HEK293 (cell line): ENCODE measurements around the gene ZNF280D.

ENCODE experiments used
- CTCF ChIA-PET: fragments of 350-600 bp; formaldehyde crosslinking; extraction: SDS; loops from one replicate; lab custom pipeline; 2021; ENCODE audit warnings: antibody characterized with exemption; lab: Yijun Ruan, JAX
- POLR2A ChIA-PET: fragments of 300-600 bp; formaldehyde crosslinking; extraction: SDS; loops from one replicate; lab custom pipeline; 2020; ENCODE audit warnings: antibody characterized with exemption, inconsistent platforms; lab: Yijun Ruan, JAX
- H3K27ac ChIP-seq: fragments of 200-500 bp; sonication (Bioruptor generic); 2 replicates; pipeline ENCODE4 v1.5.1; 2014; ENCODE audit warnings: low read depth, low read length, control low read depth, inconsistent platforms; ENCODE audit errors: extremely low read depth
- H3K36me3 ChIP-seq, 2 experiments: fragments of 200-500 bp in 1 of 2; sonication (Bioruptor generic) in 1 of 2; 1 replicate in 1 of 2; 2 replicates in 1 of 2; pipeline ENCODE4 v1.5.1; 2014 to 2017; ENCODE audit warnings: inconsistent platforms in 2 of 2, low read length in 2 of 2; ENCODE audit not compliant: control insufficient read depth in 2 of 2, insufficient read depth in 1 of 2
- H3K4me1 ChIP-seq: fragments of 200-500 bp; sonication (Bioruptor generic); 2 replicates; pipeline ENCODE4 v1.5.1; 2014; ENCODE audit warnings: mild to moderate bottlenecking, low read length, inconsistent platforms; ENCODE audit not compliant: control insufficient read depth, insufficient read depth
- H3K4me3 ChIP-seq: 2 replicates; pipeline ENCODE4 v1.5.1; 2011; ENCODE audit warnings: low read depth, mild to moderate bottlenecking, control low read depth, low read length, moderate library complexity
- H3K9me3 ChIP-seq: fragments of 200-500 bp; sonication (Bioruptor generic); 2 replicates; pipeline ENCODE4 v1.5.1; 2014; ENCODE audit warnings: low read depth, low read length, inconsistent platforms; ENCODE audit not compliant: control insufficient read depth, insufficient read depth
- GFI1B ChIP-seq: fragments of 450-650 bp; formaldehyde crosslinking; IDR thresholded peaks from 2 replicates; pipeline ENCODE4 v1.5.1; 2016; ENCODE audit warnings: missing biosample characterization, missing genetic modification characterization
- PRDM4 ChIP-seq: fragments of 450-650 bp; formaldehyde crosslinking; IDR thresholded peaks from 2 replicates; pipeline ENCODE4 v1.5.1; 2017; ENCODE audit warnings: missing biosample characterization, missing genetic modification characterization
- RBAK ChIP-seq: fragments of 450-650 bp; formaldehyde crosslinking; IDR thresholded peaks from 2 replicates; pipeline ENCODE4 v1.5.1; 2016; ENCODE audit warnings: missing biosample characterization, missing genetic modification characterization
- WT1 ChIP-seq: fragments of 450-650 bp; formaldehyde crosslinking; IDR thresholded peaks from 2 replicates; pipeline ENCODE4 v1.5.1; 2016; ENCODE audit warnings: missing biosample characterization, missing genetic modification characterization
- YY1 ChIP-seq: fragments of 450-650 bp; formaldehyde crosslinking; IDR thresholded peaks from 2 replicates; pipeline ENCODE4 v1.5.1; 2018; ENCODE audit warnings: missing biosample characterization, missing genetic modification characterization
- ZBTB1 ChIP-seq: fragments of 450-650 bp; formaldehyde crosslinking; IDR thresholded peaks from 2 replicates; pipeline ENCODE4 v1.5.1; 2016; ENCODE audit warnings: missing biosample characterization, missing genetic modification characterization
- ZBTB20 ChIP-seq: fragments of 450-650 bp; formaldehyde crosslinking; IDR thresholded peaks from 2 replicates; pipeline ENCODE4 v1.5.1; 2016; ENCODE audit warnings: missing biosample characterization, missing genetic modification characterization
- ZNF121 ChIP-seq: fragments of 450-650 bp; formaldehyde crosslinking; IDR thresholded peaks from 2 replicates; pipeline ENCODE4 v1.5.1; 2016; ENCODE audit warnings: missing biosample characterization, missing genetic modification characterization
- ZNF138 ChIP-seq: fragments of 450-650 bp; formaldehyde crosslinking; IDR thresholded peaks from 2 replicates; pipeline ENCODE4 v1.5.1; 2016; ENCODE audit warnings: missing biosample characterization, missing genetic modification characterization, borderline replicate concordance
- ZNF175 ChIP-seq: fragments of 450-650 bp; formaldehyde crosslinking; IDR thresholded peaks from 2 replicates; pipeline ENCODE4 v1.5.1; 2016; ENCODE audit warnings: missing biosample characterization, missing genetic modification characterization
- ZNF223 ChIP-seq: fragments of 450-650 bp; formaldehyde crosslinking; IDR thresholded peaks from 2 replicates; pipeline ENCODE4 v1.5.1; 2016; ENCODE audit warnings: missing biosample characterization, missing genetic modification characterization
- ZNF324 ChIP-seq: fragments of 450-650 bp; formaldehyde crosslinking; IDR thresholded peaks from 2 replicates; pipeline ENCODE4 v1.5.1; 2016; ENCODE audit warnings: missing biosample characterization, missing genetic modification characterization
- ZNF341 ChIP-seq: fragments of 450-650 bp; formaldehyde crosslinking; IDR thresholded peaks from 2 replicates; pipeline ENCODE4; 2016; ENCODE audit warnings: low read depth, missing biosample characterization, missing genetic modification characterization
- ZNF391 ChIP-seq: fragments of 450-650 bp; formaldehyde crosslinking; IDR thresholded peaks from 2 replicates; pipeline ENCODE4 v1.5.1; 2016; ENCODE audit warnings: low read depth, missing biosample characterization, missing genetic modification characterization, borderline replicate concordance
- ZNF404 ChIP-seq: fragments of 450-650 bp; formaldehyde crosslinking; IDR thresholded peaks from 2 replicates; pipeline ENCODE4 v1.5.1; 2017; ENCODE audit warnings: missing biosample characterization, missing genetic modification characterization
- ZNF426 ChIP-seq: fragments of 450-650 bp; formaldehyde crosslinking; IDR thresholded peaks from 2 replicates; pipeline ENCODE4 v1.5.1; 2017; ENCODE audit warnings: missing biosample characterization, missing genetic modification characterization, mild to moderate bottlenecking, inconsistent platforms, moderate library complexity
- ZNF473 ChIP-seq: fragments of 450-650 bp; formaldehyde crosslinking; IDR thresholded peaks from 2 replicates; pipeline ENCODE4 v1.5.1; 2017; ENCODE audit warnings: missing biosample characterization, missing genetic modification characterization
- ZNF48 ChIP-seq: fragments of 450-650 bp; formaldehyde crosslinking; IDR thresholded peaks from 2 replicates; pipeline ENCODE4 v1.5.1; 2016; ENCODE audit warnings: missing biosample characterization, missing genetic modification characterization
- ZNF548 ChIP-seq: fragments of 450-650 bp; formaldehyde crosslinking; IDR thresholded peaks from 2 replicates; pipeline ENCODE4 v1.5.1; 2016; ENCODE audit warnings: missing biosample characterization, missing genetic modification characterization
- ZNF626 ChIP-seq: fragments of 450-650 bp; sonication (Bioruptor Pico); formaldehyde crosslinking; IDR thresholded peaks from 2 replicates; pipeline ENCODE4 v1.5.1; 2018; ENCODE audit warnings: missing biosample characterization, missing genetic modification characterization, inconsistent platforms
- ZNF639 ChIP-seq: fragments of 450-650 bp; formaldehyde crosslinking; IDR thresholded peaks from 2 replicates; pipeline ENCODE4 v1.5.1; 2016; ENCODE audit warnings: missing biosample characterization, missing genetic modification characterization
- ZNF645 ChIP-seq: fragments of 450-650 bp; formaldehyde crosslinking; IDR thresholded peaks from 2 replicates; pipeline ENCODE4; 2016; ENCODE audit warnings: missing biosample characterization, missing genetic modification characterization
- ZNF670 ChIP-seq: fragments of 450-650 bp; formaldehyde crosslinking; IDR thresholded peaks from 2 replicates; pipeline ENCODE4 v1.5.1; 2016; ENCODE audit warnings: missing biosample characterization, missing genetic modification characterization, low read depth
- ZNF677 ChIP-seq: fragments of 450-650 bp; IDR thresholded peaks from 2 replicates; pipeline ENCODE4 v1.5.0; 2018; ENCODE audit warnings: missing biosample characterization, mild to moderate bottlenecking, missing genetic modification characterization, moderate library complexity
- ZNF776 ChIP-seq: fragments of 450-650 bp; formaldehyde crosslinking; IDR thresholded peaks from 2 replicates; pipeline ENCODE4 v1.5.0; 2017; ENCODE audit warnings: missing biosample characterization, missing genetic modification characterization, borderline replicate concordance
- ZNF792 ChIP-seq: fragments of 450-650 bp; formaldehyde crosslinking; IDR thresholded peaks from 2 replicates; pipeline ENCODE4 v1.5.1; 2016; ENCODE audit warnings: missing biosample characterization, missing genetic modification characterization
- ZSCAN4 ChIP-seq: fragments of 450-650 bp; formaldehyde crosslinking; IDR thresholded peaks from 2 replicates; pipeline ENCODE4 v1.5.1; 2017; ENCODE audit warnings: missing biosample characterization, missing genetic modification characterization

ZNF280D gene

GRCh38 chr15:56639631-56640030 lies 93.7 kb downstream of the ZNF280D start:
- no peak overlapping the region for H3K27ac ChIP-seq
- CTCF ChIA-PET = no interaction called here
- H3K4me1 ChIP-seq = no peaks in the 10 kb centered on the region
- H3K4me3 ChIP-seq = no peak overlapping the region
- POLR2A ChIA-PET = no interaction called here
- H3K9me3 ChIP-seq = no peaks in the 10 kb centered on the region
- TF ChIP-seq WT1 (tag by site-specific recombination) (0 out of 2 replicates have a peak, but pooled peaks have one; percentile 15), ZNF626 (tag by site-specific recombination) (no peak), GFI1B (tag by site-specific recombination) (no peak)
- H3K36me3 ChIP-seq = no peaks in the 10 kb centered on the region

- no peak for TF ChIP-seq ZSCAN4 (tag by site-specific recombination)
- no peak for TF ChIP-seq PRDM4 (tag by site-specific recombination)
- no peak for TF ChIP-seq ZNF324 (tag by site-specific recombination)
- no peak for TF ChIP-seq ZNF473 (tag by site-specific recombination)
- TF ChIP-seq ZBTB20 = no peak
- TF ChIP-seq ZNF426 (tag by site-specific recombination) = no peak
- no peak for TF ChIP-seq ZNF670 (tag by site-specific recombination)
- POLR2A ChIA-PET = no interaction called here
- Histone ChIP-seq H3K36me3 (no peaks in the 10 kb centered on the region), H3K27ac (no peak overlapping the region), H3K4me1 (no peaks in the 10 kb centered on the region), H3K4me3 (no peak overlapping the region), H3K9me3 (no peaks in the 10 kb centered on the region)
- CTCF ChIA-PET = interaction anchor here (0.7 kb wide), 1 partner anchor 261 kb away, joined by 4 read pairs; no protein-coding TSS in a partner anchor
Observed at GRCh38 chr15:56631765-56632164, 101.5 kb downstream of the ZNF280D start.

- POLR2A ChIA-PET = no interaction called here
- Histone ChIP-seq H3K4me1 (no peaks in the 10 kb centered on the region), H3K4me3 (no peak overlapping the region), H3K9me3 (no peaks in the 10 kb centered on the region), H3K36me3 (no peaks in the 10 kb centered on the region), H3K27ac (no peak overlapping the region)
- CTCF ChIA-PET = interaction anchor here (0.6 kb wide), 1 partner anchor 139 kb away, joined by 4 read pairs; no protein-coding TSS in a partner anchor
- no peak for TF ChIP-seq RBAK (tag by site-specific recombination)
- no peak for TF ChIP-seq ZNF639 (tag by site-specific recombination)
- TF ChIP-seq ZNF776 = no peak
- TF ChIP-seq ZNF138 = no peak
- no peak for TF ChIP-seq ZNF645 (tag by site-specific recombination)
- TF ChIP-seq ZNF548 = no peak
- no peak for TF ChIP-seq ZNF792
- no peak for TF ChIP-seq YY1 (tag by site-specific recombination)
- TF ChIP-seq ZNF48 (tag by site-specific recombination) = no peak
- no peak for TF ChIP-seq ZNF223
- TF ChIP-seq ZNF677 (tag by site-specific recombination) = no peak
- no peak for TF ChIP-seq ZBTB1 (tag by site-specific recombination)
- TF ChIP-seq ZNF391 (tag by site-specific recombination) = no peak
- TF ChIP-seq ZNF404 (tag by site-specific recombination) = no peak
- no peak for TF ChIP-seq ZNF175 (tag by site-specific recombination)
- TF ChIP-seq ZNF121 = no peak
- TF ChIP-seq ZNF341 (tag by site-specific recombination) = no peak
Observed at GRCh38 chr15:56628893-56629532, 104.3 kb downstream of the ZNF280D start.
